Spinal cord (tissue), 10 donors: ENCODE results near the gene SLC9A7. TPM values are rescaled to one million over a fixed set of nuclear protein-coding genes. Genes with fewer than 3 reads are reported as not detected.

ENCODE experiments used
- DNase-seq, 6 donors: peaks; one replicate each; pipeline versions ENCODE4 v3.0.0 to v3.0.0-alpha.2; 2013 to 2015; ENCODE audit warnings: low spot score in 6 of 6, low read depth in 4 of 6
- H3K27ac ChIP-seq: one replicate; pipeline ENCODE4 v1.5.1; 2013; ENCODE audit warnings: low read depth, low read length, control low read depth
- H3K27me3 ChIP-seq: one replicate; pipeline ENCODE4 v1.6.1; 2013; ENCODE audit warnings: low read length; ENCODE audit not compliant: control insufficient read depth, insufficient read depth
- H3K36me3 ChIP-seq: one replicate; pipeline ENCODE4 v1.6.1; 2013; ENCODE audit warnings: low read length; ENCODE audit not compliant: control insufficient read depth, insufficient read depth
- H3K4me1 ChIP-seq: one replicate; pipeline ENCODE4 v1.6.1; 2013; ENCODE audit warnings: low read length; ENCODE audit not compliant: control insufficient read depth, insufficient read depth
- H3K4me3 ChIP-seq: one replicate; pipeline ENCODE4 v1.5.1; 2013; ENCODE audit warnings: low read depth, low read length, control low read depth
- H3K9me3 ChIP-seq: one replicate; pipeline ENCODE4 v1.6.1; 2013; ENCODE audit warnings: low read length; ENCODE audit not compliant: control insufficient read depth, insufficient read depth
- WGBS: methylation state at CpG from one replicate; pipeline ENCODE4 v1.1.5; 2013; ENCODE audit warnings: missing lambda C conversion rate; ENCODE audit not compliant: insufficient coverage; 5-methylcytosine and 5-hydroxymethylcytosine counted together
- polyA plus RNA-seq, 2 donors: library from polyadenylated mRNA; unstranded; fragments of 120-200 nt; gene quantifications; one replicate each; pipeline ENCODE4 v1.2.1, GENCODE V29; 2013; ENCODE audit not compliant: insufficient read length in 2 of 2
- total RNA-seq, 2 donors: library from RNA; depleted of rRNA in 1 of 2; stranded (reverse); fragments of 120-200 nt in 1 of 2; fragments of >200 nt in 1 of 2; gene quantifications; one replicate each; pipeline versions ENCODE4 v1.2.3 to v1.2.4, GENCODE V29; 2013 to 2014
- donor health status: healthy.

SLC9A7 gene
- total and polyA plus RNA-seq, 4 donors: 15.4 to 57.8 (median 25.3) TPM

- no CpG with 5 or more reads among the region's 2 CpGs for WGBS
- no peak overlapping the region for H3K27ac ChIP-seq
- no peaks in the 10 kb centered on the region for H3K4me1 ChIP-seq
- H3K9me3 ChIP-seq: no peaks in the 10 kb centered on the region
- H3K27me3 ChIP-seq: no peaks in the 10 kb centered on the region
- no peaks in the 10 kb centered on the region for H3K36me3 ChIP-seq
- H3K4me3 ChIP-seq: no peak overlapping the region
- no peak for DNase-seq
These were observed 68.1 kb downstream of the SLC9A7 start for GRCh38 chrX:46690818-46691217.

GRCh38 chrX:46687619-46688018 is 71.3 kb downstream of the SLC9A7 start:
- no CpG with 5 or more reads among the region's 2 CpGs for WGBS
- Histone ChIP-seq H3K27me3 (no peaks in the 10 kb centered on the region), H3K4me3 (no peak overlapping the region), H3K36me3 (no peaks in the 10 kb centered on the region), H3K4me1 (no peaks in the 10 kb centered on the region), H3K9me3 (no peaks in the 10 kb centered on the region), H3K27ac (no peak overlapping the region)
- DNase-seq: no peak

- DNase-seq: peak in 3 of 6 donors; percentile 23 to 55 (median 44)
- Histone ChIP-seq H3K27ac (no peak overlapping the region), H3K4me1 (no peaks in the 10 kb centered on the region), H3K36me3 (no peaks in the 10 kb centered on the region), H3K4me3 (no peak overlapping the region), H3K27me3 (no peaks in the 10 kb centered on the region), H3K9me3 (no peaks in the 10 kb centered on the region)
- whole genome bisulfite sequencing: 0% methylated on average over 1 of the region's 5 CpGs
These were observed 72.8 kb downstream of the SLC9A7 start for GRCh38 chrX:46686003-46686645.

- no peak overlapping the region for H3K4me3 ChIP-seq
- no peaks in the 10 kb centered on the region for H3K36me3 ChIP-seq
- no peak overlapping the region for H3K27ac ChIP-seq
- H3K27me3 ChIP-seq: no peaks in the 10 kb centered on the region
- no peaks in the 10 kb centered on the region for H3K4me1 ChIP-seq
- H3K9me3 ChIP-seq: no peaks in the 10 kb centered on the region
- DNase-seq: no peak
These were observed 75.9 kb downstream of the SLC9A7 start for GRCh38 chrX:46683048-46683447.

GRCh38 chrX:46681849-46682248 is 77.1 kb downstream of the SLC9A7 start:
- WGBS: 75% methylated on average over 1 of the region's 3 CpGs
- Histone ChIP-seq H3K27ac (no peak overlapping the region), H3K4me3 (no peak overlapping the region), H3K4me1 (no peaks in the 10 kb centered on the region), H3K36me3 (no peaks in the 10 kb centered on the region), H3K27me3 (no peaks in the 10 kb centered on the region), H3K9me3 (no peaks in the 10 kb centered on the region)
- no peak for DNase-seq

GRCh38 chrX:46678232-46678631 is 80.7 kb downstream of the SLC9A7 start:
- DNase-seq: no peak
- no peak overlapping the region for H3K27ac ChIP-seq
- no peak overlapping the region for H3K4me3 ChIP-seq
- no peaks in the 10 kb centered on the region for H3K9me3 ChIP-seq
- no peaks in the 10 kb centered on the region for H3K36me3 ChIP-seq
- H3K4me1 ChIP-seq: no peaks in the 10 kb centered on the region
- no CpG with 5 or more reads among the region's 2 CpGs for WGBS
- no peaks in the 10 kb centered on the region for H3K27me3 ChIP-seq

GRCh38 chrX:46676399-46677356 is 82.2 kb downstream of the SLC9A7 start:
- no peaks in the 10 kb centered on the region for H3K27me3 ChIP-seq
- H3K4me3 ChIP-seq: no peak overlapping the region
- no peak for DNase-seq
- WGBS: 94% methylated on average over 3 of the region's 10 CpGs
- no peaks in the 10 kb centered on the region for H3K36me3 ChIP-seq
- no peak overlapping the region for H3K27ac ChIP-seq
- no peaks in the 10 kb centered on the region for H3K4me1 ChIP-seq
- no peaks in the 10 kb centered on the region for H3K9me3 ChIP-seq

GRCh38 chrX:46673620-46674359 is 85.1 kb downstream of the SLC9A7 start:
- Histone ChIP-seq H3K27ac (no peak overlapping the region), H3K36me3 (no peaks in the 10 kb centered on the region), H3K4me3 (no peak overlapping the region), H3K9me3 (no peaks in the 10 kb centered on the region), H3K27me3 (no peaks in the 10 kb centered on the region), H3K4me1 (no peaks in the 10 kb centered on the region)
- no peak for DNase-seq
- 20% methylated on average over 1 of the region's 5 CpGs for WGBS

- no peak for DNase-seq
- Histone ChIP-seq H3K36me3 (no peaks in the 10 kb centered on the region), H3K27ac (no peak overlapping the region), H3K27me3 (peaks cover 2% of the 10 kb centered on the region), H3K4me3 (no peak overlapping the region), H3K9me3 (no peaks in the 10 kb centered on the region), H3K4me1 (no peaks in the 10 kb centered on the region)
- 80% methylated on average over 2 of the region's 3 CpGs for WGBS
These were observed 88.6 kb downstream of the SLC9A7 start for GRCh38 chrX:46670316-46670715.
